Stimulated activated CD4-positive, alpha-beta T cell treated with anti-CD3 and anti-CD28 coated beads, Interleukin-12 subunit alpha, Interleukin-12 subunit beta, amount 100 ng/mL, for 4 hours (primary cell): ENCODE results near the gene ZNF451.
"Not testable (repeated sequence)": the region's sequence is repeated elsewhere in the genome, so short reads cannot be mapped to it uniquely, and the experiment has no call there.

Experiments
- DNase-seq: peaks from one replicate; pipeline ENCODE4 v3.0.0-alpha.2; 2020

The ZNF451 gene

GRCh38 chr6:57091375-57091774, 1.4 kb downstream of the ZNF451 start:
- not testable (repeated sequence) for DNase-seq

- DNase-seq = no peak
These were observed 4.7 kb downstream of the ZNF451 start for GRCh38 chr6:57094689-57095088.

GRCh38 chr6:57097596-57097995, 7.6 kb downstream of the ZNF451 start:
- DNase-seq = no peak

- DNase-seq = no peak
These were observed 13.0 kb downstream of the ZNF451 start for GRCh38 chr6:57102976-57103375.

GRCh38 chr6:57104336-57104735, 14.3 kb downstream of the ZNF451 start:
- DNase-seq = no peak

- DNase-seq = no peak
These were observed 17.0 kb downstream of the ZNF451 start for GRCh38 chr6:57106990-57107389.

GRCh38 chr6:57108691-57109090, 18.7 kb downstream of the ZNF451 start:
- no peak for DNase-seq

- no peak for DNase-seq
These were observed 19.9 kb downstream of the ZNF451 start for GRCh38 chr6:57109880-57110279.

- DNase-seq = no peak
These were observed 23.1 kb downstream of the ZNF451 start for GRCh38 chr6:57113105-57113504.

- DNase-seq = no peak
These were observed 26.8 kb downstream of the ZNF451 start for GRCh38 chr6:57116776-57117175.

GRCh38 chr6:57117796-57118195, 27.8 kb downstream of the ZNF451 start:
- DNase-seq = no peak

- DNase-seq = no peak
These were observed 33.1 kb downstream of the ZNF451 start for GRCh38 chr6:57123111-57123510.

GRCh38 chr6:57127763-57128162, 37.8 kb downstream of the ZNF451 start:
- DNase-seq = no peak

- no peak for DNase-seq
These were observed 40.7 kb downstream of the ZNF451 start for GRCh38 chr6:57130661-57131177.

GRCh38 chr6:57134954-57135353, 45.0 kb downstream of the ZNF451 start:
- no peak for DNase-seq

GRCh38 chr6:57135885-57136284, 45.9 kb downstream of the ZNF451 start:
- DNase-seq = no peak

GRCh38 chr6:57137350-57137749, 47.4 kb downstream of the ZNF451 start:
- no peak for DNase-seq

- no peak for DNase-seq
These were observed 48.0 kb downstream of the ZNF451 start for GRCh38 chr6:57138026-57138425.

- no peak for DNase-seq
These were observed 51.6 kb downstream of the ZNF451 start for GRCh38 chr6:57141451-57142177.

GRCh38 chr6:57142178-57142525, 52.2 kb downstream of the ZNF451 start:
- DNase-seq = no peak

GRCh38 chr6:57143690-57144089, 53.7 kb downstream of the ZNF451 start:
- no peak for DNase-seq

- DNase-seq = no peak
These were observed 57.4 kb downstream of the ZNF451 start for GRCh38 chr6:57147401-57147800.

GRCh38 chr6:57147955-57148858, 58.2 kb downstream of the ZNF451 start:
- DNase-seq = no peak

- DNase-seq = no peak
These were observed 68.7 kb downstream of the ZNF451 start for GRCh38 chr6:57158658-57159057.
